ENCODE measurements around the gene MOG. TPM values are rescaled to one million over a fixed set of nuclear protein-coding genes. Genes with fewer than 3 reads are reported as not detected.

The MOG gene
- total RNA-seq, 2 experiments from 2014 or later: not detected

DNA sequence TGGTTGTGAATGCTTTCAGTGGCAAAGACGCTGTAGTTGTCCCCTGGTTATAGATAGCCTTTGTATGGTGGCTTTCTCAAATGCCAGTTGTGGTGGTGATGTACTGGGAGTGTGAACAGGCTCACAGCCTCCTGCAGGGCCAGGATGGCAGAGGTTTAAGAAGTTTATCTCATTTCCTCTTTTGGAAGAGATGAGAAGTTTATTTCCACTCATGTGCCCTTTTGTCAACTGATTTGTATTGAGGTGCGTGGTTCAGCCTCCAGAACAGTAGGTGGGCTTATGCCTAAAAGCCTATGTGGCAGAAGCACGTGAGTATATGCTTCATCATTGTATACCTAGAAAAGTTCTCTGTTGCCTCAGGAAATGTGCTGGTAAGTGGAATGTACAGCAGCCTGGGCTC, 37.7 kb downstream of the MOG start:
- intact Hi-C loops (cut with DNase I, micrococcal nuclease): no loop called here
- CTCF ChIA-PET: interaction anchor here (0.8 kb wide), 1 partner anchor 19 kb away, joined by 3 read pairs; no protein-coding TSS in a partner anchor
- ATAC-seq (ENCODE audit: poor library complexity): no peak
- TF ChIP-seq, protein P1, sequence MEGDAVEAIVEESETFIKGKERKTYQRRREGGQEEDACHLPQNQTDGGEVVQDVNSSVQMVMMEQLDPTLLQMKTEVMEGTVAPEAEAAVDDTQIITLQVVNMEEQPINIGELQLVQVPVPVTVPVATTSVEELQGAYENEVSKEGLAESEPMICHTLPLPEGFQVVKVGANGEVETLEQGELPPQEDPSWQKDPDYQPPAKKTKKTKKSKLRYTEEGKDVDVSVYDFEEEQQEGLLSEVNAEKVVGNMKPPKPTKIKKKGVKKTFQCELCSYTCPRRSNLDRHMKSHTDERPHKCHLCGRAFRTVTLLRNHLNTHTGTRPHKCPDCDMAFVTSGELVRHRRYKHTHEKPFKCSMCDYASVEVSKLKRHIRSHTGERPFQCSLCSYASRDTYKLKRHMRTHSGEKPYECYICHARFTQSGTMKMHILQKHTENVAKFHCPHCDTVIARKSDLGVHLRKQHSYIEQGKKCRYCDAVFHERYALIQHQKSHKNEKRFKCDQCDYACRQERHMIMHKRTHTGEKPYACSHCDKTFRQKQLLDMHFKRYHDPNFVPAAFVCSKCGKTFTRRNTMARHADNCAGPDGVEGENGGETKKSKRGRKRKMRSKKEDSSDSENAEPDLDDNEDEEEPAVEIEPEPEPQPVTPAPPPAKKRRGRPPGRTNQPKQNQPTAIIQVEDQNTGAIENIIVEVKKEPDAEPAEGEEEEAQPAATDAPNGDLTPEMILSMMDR (IDR thresholded peaks at IDR 0.05): no peak
- no peak overlapping the region for H3K4me3 Mint-ChIP-seq
- no peaks in the 10 kb centered on the region for H3K36me3 Mint-ChIP-seq (ENCODE audit: low read depth)
- no peaks in the 10 kb centered on the region for H3K4me1 Mint-ChIP-seq (ENCODE audit: low read depth)
- Histone ChIP-seq H3K27me3 (ENCODE audit: control insufficient read depth in 1 of 2, insufficient read depth in 2 of 2, low read length in 2 of 2) (peaks cover 0 to 3% of the 10 kb centered on the region in 2 experiments), H3K36me3 (ENCODE audit: insufficient read depth, low read length) (no peaks in the 10 kb centered on the region), H3K9me3 (ENCODE audit: control insufficient read depth in 1 of 2, insufficient read depth in 1 of 2, low read length in 2 of 2) (peaks cover 0 to 18% of the 10 kb centered on the region in 2 experiments), H3K27ac (ENCODE audit: low read depth in 1 of 2, low read length in 2 of 2) (no peak overlapping the region), H3K4me3 (ENCODE audit: low read length) (no peak overlapping the region), H3K4me1 (ENCODE audit: insufficient read depth, low read length) (no peaks in the 10 kb centered on the region)
- POLR2A ChIA-PET: no interaction called here
- H3K9me3 Mint-ChIP-seq: peaks cover 2% of the 10 kb centered on the region
- DNase-seq: no peak
- peaks cover 7% of the 10 kb centered on the region for H3K27me3 Mint-ChIP-seq
- H3K27ac Mint-ChIP-seq: no peak overlapping the region

DNA sequence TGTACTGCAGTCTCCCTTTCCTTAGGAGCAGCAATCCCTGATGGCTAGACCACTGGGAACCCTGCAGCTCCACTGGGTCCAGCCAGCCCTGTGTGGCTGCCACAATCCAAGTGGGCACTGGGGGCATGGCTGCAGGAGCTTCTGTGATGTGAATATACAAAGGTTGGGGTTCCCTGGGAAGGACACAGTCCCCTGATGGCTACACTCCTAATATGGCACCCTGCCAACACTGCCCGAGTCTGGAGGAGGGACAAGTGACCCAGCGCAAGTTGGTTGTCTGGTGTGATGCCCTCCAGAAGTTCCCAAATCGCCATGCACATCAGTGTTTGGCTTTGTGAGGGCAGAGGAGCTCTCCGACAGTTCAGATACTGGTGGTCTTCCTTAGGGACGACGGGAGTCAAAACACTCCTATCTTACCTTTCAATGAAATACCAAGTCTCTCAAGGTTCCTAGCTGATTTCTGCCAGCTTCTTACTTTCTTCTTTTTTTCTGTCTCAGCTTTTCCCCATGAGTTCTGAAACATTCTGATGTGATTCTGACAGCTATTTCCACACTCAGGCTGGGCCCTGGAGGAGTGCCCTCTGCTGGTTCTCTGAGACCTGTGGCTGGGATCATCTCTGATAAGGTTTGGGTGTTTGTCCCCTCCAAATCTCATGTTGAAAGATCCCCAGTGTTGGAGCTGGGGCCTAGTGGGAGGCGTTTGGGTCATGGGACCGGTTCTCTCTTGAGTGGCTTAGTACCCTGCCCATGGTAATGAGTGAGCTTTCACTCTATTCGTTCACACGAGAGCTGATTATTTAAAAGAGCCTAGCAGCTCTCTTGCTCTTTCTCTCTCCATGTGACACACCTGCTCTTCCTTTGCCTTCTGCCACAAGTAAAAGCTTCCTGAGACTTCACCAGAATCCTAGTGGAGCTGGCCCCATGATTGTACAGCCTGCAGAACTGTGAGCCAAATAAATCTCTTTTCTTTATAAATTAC, 39.5 kb downstream of the MOG start:
- POLR2A ChIA-PET: interaction anchor here (1.1 kb wide), 1 partner anchor 12 kb away, joined by 3 read pairs; no protein-coding TSS in a partner anchor
- no peak for ATAC-seq (ENCODE audit: poor library complexity)

DNA sequence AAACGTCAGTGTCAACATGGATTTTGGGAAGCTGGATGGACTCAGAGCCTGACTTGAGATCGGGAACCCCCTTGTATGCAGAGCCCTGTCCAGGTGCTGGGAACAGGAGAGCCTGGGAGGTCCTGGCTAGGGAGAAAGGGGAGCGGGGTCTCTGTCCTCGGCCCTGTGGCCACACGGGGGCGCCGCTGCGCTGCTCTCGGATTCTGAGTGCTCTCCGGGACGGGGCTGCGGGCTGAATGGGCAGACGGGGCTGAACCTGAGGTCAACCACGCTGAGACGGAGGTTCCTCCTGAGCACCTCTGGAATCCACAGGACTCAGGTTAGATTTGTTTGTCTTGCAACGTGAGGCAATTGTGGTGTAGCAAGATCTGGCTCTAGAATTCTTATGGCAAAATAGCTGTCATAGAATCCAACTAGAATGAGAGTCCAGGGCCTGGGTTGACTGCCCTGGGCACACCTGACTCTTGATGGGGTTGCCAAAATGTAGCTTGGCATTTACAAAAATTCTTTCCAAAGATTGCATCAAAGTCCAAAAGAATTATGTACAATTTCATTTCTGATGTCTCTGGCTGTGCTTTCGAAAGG, 45.7 kb downstream of the MOG start:
- peaks cover 41% of the 10 kb centered on the region for H3K27me3 Mint-ChIP-seq
- no peaks in the 10 kb centered on the region for H3K36me3 ChIP-seq (ENCODE audit: insufficient read depth, low read length)
- H3K27ac ChIP-seq (ENCODE audit: low read depth in 1 of 2, low read length in 2 of 2): no peak overlapping the region
- ATAC-seq (ENCODE audit: poor library complexity) (peak; percentile 73), DNase-seq (peak; percentile 47 to 88 (median 77))
- H3K36me3 Mint-ChIP-seq (ENCODE audit: low read depth): no peaks in the 10 kb centered on the region
- peaks cover 4 to 7% of the 10 kb centered on the region in 2 experiments for H3K27me3 ChIP-seq (ENCODE audit: control insufficient read depth in 1 of 2, insufficient read depth in 2 of 2, low read length in 2 of 2)
- H3K4me3 Mint-ChIP-seq: no peak overlapping the region
- peaks cover 20% of the 10 kb centered on the region for H3K4me1 ChIP-seq (ENCODE audit: insufficient read depth, low read length)
- CTCF ChIA-PET: interaction anchor here (0.9 to 1.3 kb wide), 2 partner anchors 48 to 132 kb away, joined by 3 to 4 read pairs; no protein-coding TSS in a partner anchor
- peaks cover 0 to 3% of the 10 kb centered on the region in 2 experiments for H3K9me3 ChIP-seq (ENCODE audit: control insufficient read depth in 1 of 2, insufficient read depth in 1 of 2, low read length in 2 of 2)
- H3K4me3 ChIP-seq (ENCODE audit: low read length): no peak overlapping the region
- TF ChIP-seq, protein P1 (IDR thresholded peaks at IDR 0.05): peak; percentile 75
- POLR2A ChIA-PET: interaction anchor here (0.7 kb wide), 1 partner anchor 25 kb away, joined by 4 read pairs; no protein-coding TSS in a partner anchor
- intact Hi-C loops (cut with DNase I, micrococcal nuclease): loop anchor here (1.0 to 10.0 kb wide), 4 partner anchors 35 to 312 kb away; no protein-coding TSS in a partner anchor
- H3K27ac Mint-ChIP-seq: no peak overlapping the region
- peaks cover 27% of the 10 kb centered on the region for H3K4me1 Mint-ChIP-seq (ENCODE audit: low read depth)
- no peaks in the 10 kb centered on the region for H3K9me3 Mint-ChIP-seq

More for the DNA sequence above, 39.5 kb downstream of the MOG start:
- H3K36me3 Mint-ChIP-seq (ENCODE audit: low read depth): no peaks in the 10 kb centered on the region
- H3K4me1 ChIP-seq (ENCODE audit: insufficient read depth, low read length): no peaks in the 10 kb centered on the region
- H3K27ac Mint-ChIP-seq: no peak overlapping the region
- CTCF ChIA-PET: interaction anchor here (0.8 to 1.5 kb wide), 2 partner anchors 23 to 43 kb away, joined by 3 to 4 read pairs; no protein-coding TSS in a partner anchor
- H3K9me3 ChIP-seq (ENCODE audit: control insufficient read depth in 1 of 2, insufficient read depth in 1 of 2, low read length in 2 of 2): peaks cover 0 to 18% of the 10 kb centered on the region in 2 experiments
- peaks cover 3 to 4% of the 10 kb centered on the region in 2 experiments for H3K27me3 ChIP-seq (ENCODE audit: control insufficient read depth in 1 of 2, insufficient read depth in 2 of 2, low read length in 2 of 2)
- H3K9me3 Mint-ChIP-seq: peaks cover 2% of the 10 kb centered on the region
- H3K4me3 Mint-ChIP-seq: no peak overlapping the region
- H3K27ac ChIP-seq (ENCODE audit: low read depth in 1 of 2, low read length in 2 of 2): no peak overlapping the region
- H3K36me3 ChIP-seq (ENCODE audit: insufficient read depth, low read length): no peaks in the 10 kb centered on the region
- no peak overlapping the region for H3K4me3 ChIP-seq (ENCODE audit: low read length)
- DNase-seq: no peak
- intact Hi-C loops (cut with DNase I, micrococcal nuclease): no loop called here
- TF ChIP-seq, protein P1 (IDR thresholded peaks at IDR 0.05): no peak
- peaks cover 17% of the 10 kb centered on the region for H3K27me3 Mint-ChIP-seq
- H3K4me1 Mint-ChIP-seq (ENCODE audit: low read depth): no peaks in the 10 kb centered on the region

Measured in CD4-positive, alpha-beta T cell (primary cell).